ENCODE measurements around the gene IDE. TPM values are rescaled to one million over a fixed set of nuclear protein-coding genes. Genes with fewer than 3 reads are reported as not detected.
"Not testable (repeated sequence)": the region's sequence is repeated elsewhere in the genome, so short reads cannot be mapped to it uniquely, and the experiment has no call there.

Gene IDE
- total RNA-seq, 4 donors from 2014 or later = 38.8 to 95.2 (median 46.7) TPM

DNA sequence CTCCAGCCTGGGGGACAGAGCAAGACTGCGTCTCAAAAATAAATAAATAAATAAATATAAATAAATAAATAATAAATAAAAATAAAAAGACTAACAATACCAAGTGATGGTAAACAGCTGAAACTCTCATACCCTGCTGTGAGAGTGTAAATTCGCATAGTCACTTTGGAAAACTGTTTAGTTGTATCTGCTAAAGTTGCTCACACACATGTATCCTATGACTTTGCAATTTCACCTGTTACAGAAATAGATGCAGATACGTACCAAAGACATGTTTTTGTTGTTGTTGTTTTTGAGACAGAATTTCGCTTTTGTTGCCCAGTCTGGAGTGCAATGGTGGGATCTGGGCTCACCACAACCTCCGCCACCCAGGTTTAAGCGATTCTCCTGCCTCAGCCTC, 135.7 kb downstream of the IDE start:
- no peak for DNase-seq

DNA sequence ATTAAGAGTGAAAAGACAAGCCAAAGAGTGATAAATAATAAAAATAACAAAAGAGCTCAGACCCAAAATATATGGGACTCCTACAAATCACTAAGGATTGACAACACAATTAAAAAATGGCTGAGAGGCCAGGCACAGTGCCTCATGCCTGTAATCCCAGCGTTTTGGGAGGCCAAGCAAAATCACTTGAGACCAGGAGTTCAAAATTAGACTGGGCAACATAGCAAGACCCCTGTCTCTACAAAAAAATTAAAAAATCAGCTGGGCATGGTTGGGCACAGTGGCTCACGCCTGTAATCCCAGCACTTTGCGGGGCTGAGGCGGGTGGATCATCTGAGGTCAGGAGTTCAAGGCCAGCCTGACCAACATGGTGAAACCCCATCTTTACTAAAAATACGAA, 137.3 kb downstream of the IDE start:
- Histone ChIP-seq H3K4me3 (replicated peaks in 1 of 3) (no peak overlapping the region), H3K9me3 (no peaks in the 10 kb centered on the region), H3K27me3 (no peaks in the 10 kb centered on the region), H3K36me3 (no peaks in the 10 kb centered on the region), H3K27ac (no peak overlapping the region), H3K4me1 (no peaks in the 10 kb centered on the region)
- TF ChIP-seq POLR2A (IDR thresholded peaks at IDR 0.05) = no peak
- no peak for TF ChIP-seq CTCF (IDR thresholded peaks at IDR 0.05)
- no peak for DNase-seq
- intact Hi-C loops (cut with DNase I) = no loop called here
- 87 to 91% methylated on average over 5 of the region's 5 CpGs for WGBS, 2 donors

More for the DNA sequence above, 135.7 kb downstream of the IDE start:
- H3K4me1 ChIP-seq = no peaks in the 10 kb centered on the region
- no peak overlapping the region for H3K27ac ChIP-seq
- no peaks in the 10 kb centered on the region for H3K9me3 ChIP-seq
- H3K36me3 ChIP-seq = no peaks in the 10 kb centered on the region
- TF ChIP-seq POLR2A (IDR thresholded peaks at IDR 0.05) (no peak), CTCF (IDR thresholded peaks at IDR 0.05) (no peak)
- intact Hi-C loops (cut with DNase I) = no loop called here
- WGBS, 2 donors = 93 to 98% methylated on average over 6 of the region's 6 CpGs
- H3K27me3 ChIP-seq = no peaks in the 10 kb centered on the region
- H3K4me3 ChIP-seq (replicated peaks in 1 of 3) = no peak overlapping the region

DNA sequence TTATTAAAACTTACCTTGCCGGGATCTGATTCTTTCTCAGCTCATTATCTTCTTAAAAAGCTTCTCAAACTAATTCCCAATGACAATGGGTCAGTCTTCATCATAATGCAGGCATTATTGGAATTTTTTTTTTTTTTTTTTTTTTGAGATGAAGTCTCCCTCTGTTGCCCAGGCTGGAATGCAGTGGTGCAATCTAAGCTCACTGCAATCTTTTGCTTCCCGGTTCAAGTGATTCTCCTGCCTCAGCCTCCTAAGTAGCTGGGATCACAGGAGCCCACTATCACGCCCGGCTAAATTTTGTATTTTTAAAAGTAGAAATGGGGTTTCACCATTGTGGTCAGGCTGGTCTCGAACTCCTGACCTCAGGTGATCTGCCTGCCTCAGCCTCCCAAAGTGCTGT, 137.8 kb downstream of the IDE start:
- H3K27ac ChIP-seq; DNase-seq; H3K4me3 ChIP-seq (replicated peaks in 1 of 3); H3K27me3 ChIP-seq; H3K4me1 ChIP-seq; H3K9me3 ChIP-seq; H3K36me3 ChIP-seq; intact Hi-C loops (cut with DNase I): not testable (repeated sequence)
- WGBS, 2 donors = 88 to 89% methylated on average over 5 of the region's 5 CpGs

- TF ChIP-seq CTCF (IDR thresholded peaks at IDR 0.05) (no peak), POLR2A (IDR thresholded peaks at IDR 0.05) (no peak)
- Histone ChIP-seq H3K4me1 (no peaks in the 10 kb centered on the region), H3K27ac (no peak overlapping the region), H3K27me3 (no peaks in the 10 kb centered on the region), H3K9me3 (no peaks in the 10 kb centered on the region), H3K36me3 (no peaks in the 10 kb centered on the region), H3K4me3 (replicated peaks in 1 of 3) (no peak overlapping the region)
- no peak for DNase-seq
- intact Hi-C loops (cut with DNase I) = no loop called here
- WGBS, 2 donors = 92 to 98% methylated on average over 4 of the region's 4 CpGs
Measured at GRCh38 chr10:92434385-92434784, 139.5 kb downstream of the IDE start.

DNA sequence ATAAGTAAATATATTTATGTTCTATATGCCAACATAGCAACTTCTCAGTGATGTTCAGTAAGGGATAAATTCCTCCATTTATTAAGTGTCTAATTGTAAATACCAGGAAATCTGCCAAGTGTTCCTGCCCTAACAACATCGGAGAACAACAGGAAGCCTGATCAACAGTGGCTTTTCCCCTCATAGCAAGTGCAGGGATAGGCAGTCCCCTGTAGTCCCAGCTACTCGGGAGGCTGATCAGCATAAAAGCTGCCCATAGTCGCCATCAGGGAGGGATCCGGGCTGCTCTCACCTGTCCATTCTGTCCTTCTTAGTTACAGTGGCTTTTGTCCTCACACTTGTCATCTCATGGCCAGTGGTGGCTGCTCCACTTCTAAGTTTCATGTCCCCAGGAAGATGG, 141.3 kb downstream of the IDE start:
- H3K9me3 ChIP-seq = no peaks in the 10 kb centered on the region
- no peaks in the 10 kb centered on the region for H3K27me3 ChIP-seq
- no peak overlapping the region for H3K4me3 ChIP-seq (replicated peaks in 1 of 3)
- no peaks in the 10 kb centered on the region for H3K4me1 ChIP-seq
- TF ChIP-seq POLR2A (IDR thresholded peaks at IDR 0.05) (no peak), CTCF (IDR thresholded peaks at IDR 0.05) (no peak)
- H3K27ac ChIP-seq = no peak overlapping the region
- no peak for DNase-seq
- intact Hi-C loops (cut with DNase I) = no loop called here
- 36 to 37% methylated on average over 3 to 4 of the region's 4 CpGs for WGBS, 2 donors
- H3K36me3 ChIP-seq = no peaks in the 10 kb centered on the region

- intact Hi-C loops (cut with DNase I) = no loop called here
- no peaks in the 10 kb centered on the region for H3K36me3 ChIP-seq
- H3K9me3 ChIP-seq = no peaks in the 10 kb centered on the region
- no peak overlapping the region for H3K4me3 ChIP-seq (replicated peaks in 1 of 3)
- no peaks in the 10 kb centered on the region for H3K27me3 ChIP-seq
- no peak overlapping the region for H3K27ac ChIP-seq
- no peaks in the 10 kb centered on the region for H3K4me1 ChIP-seq
- WGBS, 2 donors = 95 to 96% methylated on average over 6 of the region's 6 CpGs
- TF ChIP-seq CTCF (IDR thresholded peaks at IDR 0.05) = no peak
- no peak for TF ChIP-seq POLR2A (IDR thresholded peaks at IDR 0.05)
- DNase-seq = no peak
Measured at GRCh38 chr10:92430103-92430502, 143.8 kb downstream of the IDE start.
